ENCODE results near the gene AMFR.

- TF ChIP-seq POLR2A (IDR thresholded peaks at IDR 0.05; ENCODE audit: low read depth, low read length) (no peak), POLR2AphosphoS5 (IDR thresholded peaks at IDR 0.05; ENCODE audit: low read depth, low read length) (no peak)
These were observed 74.6 kb downstream of the AMFR start for GRCh38 chr16:56350491-56351405.

Data from GM12892 (cell line).